Cerebellar cortex (tissue), 1 donor: ENCODE measurements around the gene NOC4L.
A peak's percentile ranks its signal among the peaks of the same experiment; 100 is the strongest.
"Not testable (repeated sequence)": the region's sequence is repeated elsewhere in the genome, so short reads cannot be mapped to it uniquely, and the experiment has no call there.

Source experiments
- DNase-seq: peaks from one replicate; pipeline ENCODE4 v3.0.0-alpha.2; 2015; ENCODE audit warnings: low spot score

The NOC4L gene

DNA sequence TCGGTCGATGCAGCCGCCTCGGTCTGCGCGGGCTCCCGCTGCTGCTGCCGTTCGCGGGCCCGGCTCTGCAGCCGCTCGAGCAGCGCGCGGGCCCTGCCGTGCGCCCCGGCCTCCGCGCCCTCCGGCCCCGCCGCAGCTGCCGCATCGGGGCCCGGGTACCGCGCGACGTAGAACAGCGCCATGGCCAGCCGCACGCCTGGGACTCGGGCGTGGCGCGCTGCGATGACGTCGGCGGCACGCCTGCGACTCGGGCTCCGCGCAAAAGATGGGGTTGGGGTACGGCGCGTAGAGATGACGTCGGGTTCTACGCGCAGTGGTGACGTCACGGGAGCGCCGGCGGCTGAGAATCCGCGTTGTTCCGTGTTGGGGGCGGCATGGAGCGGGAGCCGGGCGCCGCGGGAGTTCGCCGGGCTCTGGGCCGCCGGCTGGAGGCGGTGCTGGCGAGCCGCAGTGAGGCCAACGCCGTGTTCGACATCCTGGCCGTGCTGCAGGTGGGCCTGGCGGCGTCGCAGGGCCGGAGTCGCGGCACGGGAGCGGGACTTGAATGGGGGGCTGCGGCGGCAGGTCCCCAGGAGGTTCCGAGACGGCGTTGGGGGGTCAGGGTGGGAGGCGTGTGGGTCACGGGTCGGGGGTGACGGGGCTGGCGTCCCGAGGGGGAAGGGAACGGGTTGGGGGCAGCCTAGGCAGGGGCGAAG is at the start of gene NOC4L, which contains the start of gene DDX51:
TSS of gene NOC4L (plus strand) at position 343 of the 695 bp plus-strand sequence. CDS start at position 375, 32 bp downstream.
TSS of gene DDX51 (minus strand) at position 205 of the 695 bp plus-strand sequence. CDS start at position 182, 23 bp downstream.
- DNase-seq, result peak; percentile 86

DNA sequence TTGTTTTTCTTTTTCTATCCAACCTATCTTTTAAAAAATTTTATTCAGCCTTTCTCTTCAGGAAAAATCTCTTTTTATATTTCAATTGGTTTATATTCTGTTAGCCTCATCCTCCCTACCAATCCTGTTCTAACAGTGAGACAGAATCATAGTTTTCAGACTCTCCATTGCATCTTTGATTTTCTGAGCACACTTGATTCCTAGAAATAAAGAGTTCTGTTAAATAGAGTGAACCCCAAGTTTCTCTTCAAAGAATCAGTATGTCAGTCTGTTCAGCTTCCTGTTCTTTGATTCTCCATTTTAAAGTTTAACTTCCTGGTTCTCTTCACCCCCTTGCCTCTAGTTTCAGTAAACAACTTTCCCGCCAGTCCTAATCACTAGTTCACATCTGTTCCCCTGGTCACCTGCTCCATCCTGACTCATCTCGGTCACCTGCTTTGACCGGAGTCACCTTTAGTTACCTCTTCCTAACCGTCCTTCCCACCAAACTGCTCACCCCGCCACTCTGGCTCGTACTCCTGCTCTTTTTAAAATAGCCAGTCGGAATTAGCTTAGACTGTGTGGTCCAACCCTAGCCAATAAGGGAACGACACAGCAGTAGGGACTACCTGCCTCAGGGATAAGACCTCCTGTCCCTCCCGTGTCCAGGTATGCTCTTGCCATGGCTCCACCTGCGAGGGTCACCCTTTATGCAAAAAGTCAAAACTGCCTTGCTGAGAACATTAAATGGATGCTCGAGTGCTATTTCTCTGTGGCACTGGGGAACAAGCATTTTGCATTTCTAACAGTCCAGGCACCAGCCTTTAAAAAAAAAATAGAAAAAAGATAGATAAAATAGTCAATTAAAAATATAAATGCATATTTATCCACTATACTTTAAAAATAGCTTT is 48.5 kb upstream of the NOC4L start:
- no peak for DNase-seq

DNA sequence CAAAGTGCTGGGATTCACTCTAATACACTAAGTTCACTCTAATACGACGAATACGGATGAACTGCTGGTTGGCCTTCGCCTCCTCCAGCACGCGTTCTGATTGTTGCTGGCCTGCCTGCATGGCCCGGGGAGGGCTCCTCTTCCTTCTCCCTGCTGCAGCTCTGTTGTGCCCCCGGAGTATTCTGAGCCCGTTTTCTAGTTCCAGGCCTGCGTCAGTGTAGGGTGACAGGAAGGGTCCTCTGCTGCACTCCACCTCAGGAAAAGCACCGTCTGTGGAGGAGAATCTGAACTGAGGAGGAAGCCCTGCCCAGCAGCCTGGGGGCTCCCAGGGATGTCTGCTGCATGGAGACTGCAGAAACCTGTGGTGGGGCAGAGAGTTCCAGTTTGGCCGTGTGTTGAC is 44.5 kb upstream of the NOC4L start:
- no peak for DNase-seq

DNA sequence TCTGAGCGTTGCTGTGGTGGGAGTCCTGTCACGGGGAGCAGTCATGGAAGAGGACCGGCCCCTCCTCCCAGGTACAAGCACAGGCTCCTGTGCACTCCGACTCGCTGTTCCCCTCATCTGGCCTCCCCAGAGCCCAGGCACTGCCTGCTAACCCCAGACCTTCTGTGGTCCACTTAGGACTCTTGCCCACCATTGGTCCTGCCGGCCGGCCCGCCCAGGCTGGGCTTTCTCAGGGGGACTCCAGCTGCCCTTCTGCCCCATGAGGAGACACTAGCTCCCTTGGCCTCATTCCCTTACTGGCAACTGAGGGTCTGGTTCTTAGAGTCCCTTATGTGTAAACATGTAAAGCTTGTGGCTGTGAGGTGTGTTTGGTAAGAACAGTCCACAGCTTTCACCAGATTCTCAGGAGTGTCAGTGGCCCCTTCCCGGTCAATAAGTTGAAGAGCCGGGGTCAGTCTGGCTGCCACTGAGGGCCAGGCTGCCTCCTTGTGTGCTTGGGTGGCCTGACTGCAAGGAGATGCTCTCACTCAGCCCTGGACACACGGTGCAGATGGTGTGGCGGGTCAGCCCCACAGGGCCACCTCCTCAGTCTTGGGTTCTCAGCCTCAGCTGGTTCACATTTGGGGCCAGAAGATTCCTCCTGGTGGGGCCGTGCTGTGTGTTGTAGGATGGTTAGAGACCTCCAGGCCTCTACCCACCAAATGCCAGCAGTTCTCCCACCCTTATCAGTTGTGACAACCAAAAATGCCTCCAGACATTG is 43.8 kb upstream of the NOC4L start:
- DNase-seq, result no peak

GRCh38 chr12:132102297-132102696 is 42.0 kb upstream of the NOC4L start:
- DNase-seq, result no peak

GRCh38 chr12:132103072-132103471 is 41.2 kb upstream of the NOC4L start:
- not testable (repeated sequence) for DNase-seq

GRCh38 chr12:132103542-132104308 is 40.5 kb upstream of the NOC4L start:
- no peak for DNase-seq

- no peak for DNase-seq
Measured at GRCh38 chr12:132105467-132105866, 38.8 kb upstream of the NOC4L start.

GRCh38 chr12:132106921-132107320 is 37.3 kb upstream of the NOC4L start:
- no peak for DNase-seq

DNA sequence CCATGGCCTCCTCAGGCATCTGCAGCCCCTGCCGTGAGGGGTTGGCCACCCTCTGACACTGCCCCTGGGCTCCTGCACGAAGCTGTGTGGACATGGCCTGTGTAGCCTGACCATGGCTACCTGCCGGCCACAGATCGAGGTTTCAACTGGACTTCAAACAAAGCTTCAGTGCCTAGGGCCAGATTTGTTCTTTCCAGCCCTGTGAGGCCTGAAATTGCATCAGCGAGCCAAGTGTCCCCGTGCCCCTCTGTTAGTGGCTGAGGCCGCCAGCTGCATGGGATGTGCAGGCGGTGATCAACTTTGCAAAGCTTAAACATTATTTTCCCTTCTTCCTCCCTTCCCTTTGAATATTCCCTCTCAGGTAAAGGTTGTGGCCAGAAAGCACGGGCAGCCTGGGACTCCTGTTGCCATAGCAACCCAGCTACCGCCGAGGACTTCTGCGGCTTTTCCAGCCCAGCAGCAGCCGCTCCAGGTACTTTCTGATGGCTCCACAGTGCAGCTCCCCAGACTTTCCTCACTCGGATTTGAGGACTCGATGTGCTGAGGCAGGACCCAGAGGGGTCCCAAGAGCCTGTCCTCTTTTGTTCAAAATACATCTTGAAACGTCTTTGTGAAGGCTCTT is 35.9 kb upstream of the NOC4L start:
- peak; percentile 52 for DNase-seq

DNA sequence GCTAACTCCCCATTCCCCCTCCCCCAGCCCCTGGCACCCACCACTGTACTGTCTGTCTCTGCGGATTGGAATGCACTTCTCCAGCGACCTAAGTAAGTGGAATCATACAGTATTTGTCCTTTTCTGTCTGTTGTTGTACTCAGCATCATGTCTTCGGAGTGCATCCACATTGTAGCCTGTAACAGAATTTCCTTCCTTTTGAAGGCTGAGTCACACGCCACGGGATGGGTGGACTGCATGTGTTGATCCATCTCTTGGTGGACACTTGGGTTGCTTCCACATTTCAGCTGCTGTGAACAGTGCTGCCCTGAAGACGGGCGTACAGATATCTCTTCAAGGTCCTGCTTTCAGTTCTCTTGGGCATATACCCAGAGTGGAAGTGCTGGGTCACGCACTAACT is 34.5 kb upstream of the NOC4L start:
- no peak for DNase-seq

GRCh38 chr12:132110677-132111076 is 33.6 kb upstream of the NOC4L start:
- no peak for DNase-seq

DNA sequence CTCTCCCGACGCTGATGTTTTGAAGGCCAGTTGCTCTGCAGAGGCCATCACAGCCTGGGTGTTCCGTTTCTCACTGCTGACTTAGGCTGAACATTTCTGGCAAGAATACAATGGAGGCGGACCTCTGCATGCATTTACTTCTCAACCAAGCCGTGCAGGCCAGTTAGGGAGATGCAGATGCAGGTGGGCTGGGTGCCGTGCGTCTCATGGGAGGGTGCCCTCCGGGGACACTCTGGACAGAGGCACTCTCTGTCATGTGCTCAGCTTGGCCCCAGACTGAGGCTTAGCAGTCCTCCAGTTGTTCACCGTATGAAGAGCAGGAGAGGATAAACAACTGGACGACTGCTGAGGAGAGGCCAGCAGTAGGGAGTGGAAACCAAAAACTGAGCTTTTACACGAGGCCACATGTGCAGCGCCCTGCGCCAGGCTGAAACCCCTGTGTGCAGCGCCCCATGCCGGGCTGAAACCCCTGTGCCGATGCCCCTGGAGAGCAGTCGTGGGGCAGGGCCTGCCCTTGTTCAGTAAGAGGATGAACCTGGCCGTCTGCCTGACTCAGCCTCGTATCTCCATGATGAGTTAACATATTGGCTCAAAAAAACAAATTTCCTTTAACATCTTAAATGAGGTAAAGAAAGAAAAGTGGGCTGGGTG is 32.5 kb upstream of the NOC4L start:
- no peak for DNase-seq

GRCh38 chr12:132114667-132115066 is 29.6 kb upstream of the NOC4L start:
- DNase-seq, result no peak

DNA sequence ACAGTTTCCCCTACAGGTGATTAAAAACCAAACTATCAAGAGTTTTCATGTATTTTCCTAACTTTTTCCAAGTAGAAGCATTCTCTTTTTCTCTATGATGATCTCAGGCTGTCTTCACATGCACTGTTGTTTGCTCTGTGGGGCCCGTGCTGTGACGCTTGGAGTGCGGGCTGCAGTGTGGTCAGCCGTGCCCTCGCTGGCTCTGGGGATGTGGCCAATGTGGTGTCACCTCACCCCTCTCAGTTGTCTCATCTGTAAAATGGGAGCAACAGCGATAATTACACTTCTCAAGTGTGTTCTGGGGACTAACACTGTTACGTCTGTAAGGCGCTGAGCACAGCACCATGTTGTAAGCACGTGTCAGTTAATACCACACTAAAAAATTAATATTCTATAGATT is 28.8 kb upstream of the NOC4L start:
- DNase-seq, result no peak

DNA sequence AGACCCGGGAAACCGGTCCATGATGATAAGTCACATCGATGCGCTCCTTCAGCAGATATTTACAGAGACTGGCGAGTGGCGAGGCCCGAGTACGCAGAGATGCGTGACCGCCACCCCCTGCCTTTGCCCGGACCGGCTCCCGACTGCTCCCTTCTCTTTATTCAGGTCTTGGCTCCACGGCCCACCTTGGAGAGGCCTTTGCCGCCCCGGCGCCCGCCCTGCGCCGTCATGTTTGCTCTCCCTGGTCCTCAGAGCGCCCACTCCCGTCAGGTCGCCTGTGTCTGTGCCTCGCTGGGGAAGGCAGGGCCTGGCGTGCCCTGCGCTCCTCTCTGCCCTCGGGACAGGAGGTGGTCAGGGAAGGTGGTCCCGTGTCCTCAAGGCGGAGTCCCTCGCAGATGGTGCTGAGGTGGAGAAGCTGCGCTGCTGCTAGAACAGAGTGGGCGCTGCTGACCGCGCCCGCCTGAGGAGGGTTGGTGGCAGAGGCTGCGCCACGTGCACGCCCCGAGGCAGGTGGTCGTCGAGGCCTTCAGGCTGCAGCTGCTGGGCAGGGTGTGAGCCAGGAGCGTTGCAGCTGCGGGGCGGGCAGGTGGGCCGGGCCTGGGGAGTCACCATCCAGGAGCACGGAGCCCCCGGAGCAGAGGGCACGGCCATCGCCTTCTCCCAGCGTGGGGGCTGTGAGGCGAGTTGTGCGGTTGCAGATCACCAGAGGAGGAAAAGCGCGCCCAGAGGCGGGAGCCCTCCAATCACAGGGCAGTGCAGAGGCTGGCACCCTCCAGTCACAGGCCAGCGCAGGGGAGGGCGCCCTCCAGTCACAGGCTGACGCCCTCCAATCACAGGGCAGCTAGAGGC is 27.3 kb upstream of the NOC4L start:
- DNase-seq, result no peak

- peak; percentile 12 for DNase-seq
Measured at GRCh38 chr12:132117558-132117875, 26.7 kb upstream of the NOC4L start.

DNA sequence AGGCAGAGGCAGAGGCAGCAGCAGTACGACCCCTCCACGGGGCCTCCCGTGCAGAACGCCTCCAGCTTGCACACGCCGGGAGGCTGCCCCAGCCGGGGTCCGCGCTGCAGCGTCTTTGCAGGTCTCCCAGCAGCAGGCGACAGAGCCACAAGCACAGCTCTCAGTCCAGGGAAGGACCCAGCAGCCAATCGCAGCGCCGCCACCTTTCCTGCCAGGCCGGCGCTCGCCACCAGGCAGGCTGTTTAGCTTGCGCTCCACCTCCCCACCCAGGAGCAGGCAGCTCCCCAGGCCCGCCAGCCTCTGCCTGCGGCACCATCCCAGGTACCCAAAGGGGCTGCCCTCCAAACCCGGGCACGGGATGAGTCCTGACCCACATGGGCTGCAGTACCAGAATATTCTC is 25.4 kb upstream of the NOC4L start:
- no peak for DNase-seq

- no peak for DNase-seq
Measured at GRCh38 chr12:132121283-132121682, 23.0 kb upstream of the NOC4L start.
